Body of pancreas (tissue), 4 donors: ENCODE data around the gene RFC5.

ENCODE experiments used
- POLR2A ChIP-seq, 3 donors: fragments of 450-650 bp; IDR thresholded peaks; one replicate each; pipeline ENCODE4 v1.6.1; 2016; ENCODE audit warnings: antibody characterized with exemption in 3 of 3, mild to moderate bottlenecking in 2 of 3
- TF ChIP-seq, protein P1 (sequence below), 7 experiments: fragments of 450-650 bp in 4 of 7; fragments of 200-600 bp in 3 of 7; sonication (generic) in 3 of 7; IDR thresholded peaks; one replicate each; pipeline ENCODE4 v1.5.1; 2016 to 2019; ENCODE audit warnings: antibody characterized with exemption in 7 of 7

GRCh38 chr12:118034429-118035189 lies 18.1 kb downstream of the RFC5 start:
- TF ChIP-seq, protein P1, sequence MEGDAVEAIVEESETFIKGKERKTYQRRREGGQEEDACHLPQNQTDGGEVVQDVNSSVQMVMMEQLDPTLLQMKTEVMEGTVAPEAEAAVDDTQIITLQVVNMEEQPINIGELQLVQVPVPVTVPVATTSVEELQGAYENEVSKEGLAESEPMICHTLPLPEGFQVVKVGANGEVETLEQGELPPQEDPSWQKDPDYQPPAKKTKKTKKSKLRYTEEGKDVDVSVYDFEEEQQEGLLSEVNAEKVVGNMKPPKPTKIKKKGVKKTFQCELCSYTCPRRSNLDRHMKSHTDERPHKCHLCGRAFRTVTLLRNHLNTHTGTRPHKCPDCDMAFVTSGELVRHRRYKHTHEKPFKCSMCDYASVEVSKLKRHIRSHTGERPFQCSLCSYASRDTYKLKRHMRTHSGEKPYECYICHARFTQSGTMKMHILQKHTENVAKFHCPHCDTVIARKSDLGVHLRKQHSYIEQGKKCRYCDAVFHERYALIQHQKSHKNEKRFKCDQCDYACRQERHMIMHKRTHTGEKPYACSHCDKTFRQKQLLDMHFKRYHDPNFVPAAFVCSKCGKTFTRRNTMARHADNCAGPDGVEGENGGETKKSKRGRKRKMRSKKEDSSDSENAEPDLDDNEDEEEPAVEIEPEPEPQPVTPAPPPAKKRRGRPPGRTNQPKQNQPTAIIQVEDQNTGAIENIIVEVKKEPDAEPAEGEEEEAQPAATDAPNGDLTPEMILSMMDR (IDR thresholded peaks at IDR 0.05): peak in 5 of 7 experiments; percentile 30 to 49 (median 45)
- TF ChIP-seq POLR2A (IDR thresholded peaks at IDR 0.05): no peak
